Cardiac fibroblast (primary cell): ENCODE data around the gene ARFGEF2.
A peak's percentile ranks its signal among the peaks of the same experiment; 100 is the strongest.

Source experiments
- DNase-seq, 2 donors: peaks; one replicate each; pipeline versions ENCODE4 v3.0.0 to v3.0.0-alpha.2; 2010; ENCODE audit warnings: low read depth in 2 of 2
- H3K4me3 ChIP-seq, 2 donors: replicated peaks in 1 of 2; 1 replicate in 1 of 2; 2 replicates in 1 of 2; pipeline ENCODE4 v1.5.1; 2011; ENCODE audit warnings: low read depth in 2 of 2, low read length in 2 of 2, mild to moderate bottlenecking in 2 of 2, moderate library complexity in 1 of 2
- TF ChIP-seq, protein P1 (sequence below): IDR thresholded peaks from one replicate; pipeline ENCODE4 v1.5.1; 2011; ENCODE audit warnings: low read depth, mild to moderate bottlenecking, low read length, inconsistent platforms

ARFGEF2 gene

DNA sequence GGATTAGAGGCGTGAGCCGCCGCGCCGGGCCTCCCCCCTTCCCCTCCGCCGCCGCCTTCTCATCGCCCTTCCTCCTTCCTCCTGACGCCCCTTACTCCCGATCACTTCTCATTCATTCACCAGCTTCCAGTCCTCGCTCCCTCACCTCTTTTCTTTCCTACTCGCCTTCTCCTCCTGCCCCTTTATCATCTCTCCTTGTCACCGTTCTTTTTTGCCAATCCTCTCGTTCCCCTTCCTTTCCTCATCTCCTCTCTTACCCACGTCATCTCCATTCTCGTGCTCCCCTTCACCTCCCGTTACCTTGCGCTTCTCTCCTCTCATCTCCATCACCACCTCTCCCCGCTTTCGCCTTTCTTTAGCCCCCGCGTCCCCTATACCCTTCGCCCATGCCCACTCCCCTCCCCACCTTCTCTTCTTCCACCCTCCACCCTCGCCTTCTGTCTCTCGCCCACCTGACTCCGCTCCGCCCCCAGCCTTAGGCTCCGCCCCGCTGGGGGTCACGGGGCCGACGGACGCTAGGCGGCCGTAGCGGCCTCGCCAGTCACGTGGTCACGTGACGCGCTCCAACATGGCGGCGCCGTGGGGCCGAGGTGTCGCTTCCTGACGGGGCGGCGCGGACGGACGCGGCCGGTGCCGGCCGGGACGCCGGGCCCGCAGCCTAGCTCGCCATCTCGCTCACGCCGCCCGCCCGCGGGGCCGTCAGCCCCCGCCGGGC is at the start of gene ARFGEF2:
Gene ARFGEF2, plus strand, starts transcription at position 544 of the 715 bp plus-strand sequence. CDS start 179 bp downstream, outside the sequence.
- H3K4me3 ChIP-seq = peak within 1 kb of the TSS; percentile 77 to 94
- peak; percentile 86 to 93 for DNase-seq
- TF ChIP-seq, protein P1, sequence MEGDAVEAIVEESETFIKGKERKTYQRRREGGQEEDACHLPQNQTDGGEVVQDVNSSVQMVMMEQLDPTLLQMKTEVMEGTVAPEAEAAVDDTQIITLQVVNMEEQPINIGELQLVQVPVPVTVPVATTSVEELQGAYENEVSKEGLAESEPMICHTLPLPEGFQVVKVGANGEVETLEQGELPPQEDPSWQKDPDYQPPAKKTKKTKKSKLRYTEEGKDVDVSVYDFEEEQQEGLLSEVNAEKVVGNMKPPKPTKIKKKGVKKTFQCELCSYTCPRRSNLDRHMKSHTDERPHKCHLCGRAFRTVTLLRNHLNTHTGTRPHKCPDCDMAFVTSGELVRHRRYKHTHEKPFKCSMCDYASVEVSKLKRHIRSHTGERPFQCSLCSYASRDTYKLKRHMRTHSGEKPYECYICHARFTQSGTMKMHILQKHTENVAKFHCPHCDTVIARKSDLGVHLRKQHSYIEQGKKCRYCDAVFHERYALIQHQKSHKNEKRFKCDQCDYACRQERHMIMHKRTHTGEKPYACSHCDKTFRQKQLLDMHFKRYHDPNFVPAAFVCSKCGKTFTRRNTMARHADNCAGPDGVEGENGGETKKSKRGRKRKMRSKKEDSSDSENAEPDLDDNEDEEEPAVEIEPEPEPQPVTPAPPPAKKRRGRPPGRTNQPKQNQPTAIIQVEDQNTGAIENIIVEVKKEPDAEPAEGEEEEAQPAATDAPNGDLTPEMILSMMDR = no peak

GRCh38 chr20:48875233-48875913 is 46.1 kb upstream of the ARFGEF2 start:
- no peak overlapping the region for H3K4me3 ChIP-seq
- no peak for DNase-seq
- TF ChIP-seq, protein P1 = no peak

DNA sequence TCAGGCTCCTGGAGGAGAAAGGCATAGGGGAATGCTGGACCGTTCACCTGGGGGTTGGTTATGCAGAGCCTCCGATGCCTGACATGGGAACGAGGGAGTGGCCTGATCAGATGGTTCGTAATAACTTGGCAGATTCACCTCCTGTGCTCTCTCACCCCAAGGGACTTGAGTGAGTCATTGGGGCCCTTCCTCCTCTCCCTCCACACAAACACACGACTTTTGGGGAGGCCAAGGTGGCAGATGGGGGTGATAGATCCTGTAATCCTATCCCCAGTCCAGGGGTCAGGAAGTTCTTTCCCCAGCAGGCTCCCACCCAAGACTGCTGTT is 45.6 kb upstream of the ARFGEF2 start:
- TF ChIP-seq, protein P1 = no peak
- no peak overlapping the region for H3K4me3 ChIP-seq
- DNase-seq = peak; percentile 34 to 70

DNA sequence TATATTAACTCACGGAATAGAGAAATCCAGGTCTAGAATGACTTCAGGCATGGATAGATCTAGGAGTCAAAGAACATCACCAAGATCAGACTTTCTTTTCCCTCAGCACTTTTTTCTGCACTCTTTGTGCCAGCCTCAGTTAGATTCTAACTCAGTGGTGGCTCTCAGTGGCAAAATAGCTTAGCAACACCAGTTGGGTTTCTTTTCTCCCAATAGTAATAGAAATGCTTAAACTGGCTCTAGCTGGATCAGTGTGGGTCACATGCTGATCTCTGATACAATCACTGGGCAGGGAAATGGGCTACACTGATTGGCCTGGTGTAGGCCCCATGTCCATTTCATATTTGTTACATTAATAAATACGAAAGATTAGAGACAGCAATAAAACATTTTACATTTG is 44.2 kb upstream of the ARFGEF2 start:
- H3K4me3 ChIP-seq = no peak overlapping the region
- TF ChIP-seq, protein P1 = no peak
- no peak for DNase-seq

DNA sequence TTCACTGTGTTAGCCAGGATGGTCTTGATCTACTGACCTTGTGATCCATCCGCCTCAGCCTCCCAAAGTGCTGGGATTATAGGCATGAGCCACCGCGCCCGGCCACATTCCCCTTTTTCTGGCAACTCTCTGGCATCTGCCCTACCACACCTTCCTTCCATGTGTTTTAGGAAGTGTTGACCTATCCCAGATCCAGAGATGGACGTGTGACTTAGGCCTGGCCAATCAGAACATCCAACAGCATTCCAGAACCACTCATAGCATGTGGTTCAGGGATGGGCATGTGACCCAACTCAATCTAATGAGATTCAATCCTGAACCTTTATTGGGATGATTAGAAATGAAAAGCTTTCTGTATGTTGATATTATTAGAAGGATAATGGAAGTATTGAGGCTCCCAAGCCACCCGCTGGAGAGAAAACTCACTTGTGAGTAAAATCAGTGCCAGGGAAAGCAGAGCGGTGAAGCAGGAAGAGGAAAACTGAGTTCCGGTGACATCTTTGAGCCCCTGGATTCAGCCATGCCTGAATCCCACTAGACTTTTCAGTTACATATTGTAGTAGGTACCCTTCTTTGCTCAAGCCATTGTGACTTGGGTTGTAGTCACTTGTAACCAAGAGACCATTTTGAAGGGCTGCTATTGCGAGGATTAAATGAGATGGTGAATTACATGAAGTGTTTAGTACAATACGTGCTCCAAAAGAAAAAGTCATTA is 42.8 kb upstream of the ARFGEF2 start:
- no peak for DNase-seq
- TF ChIP-seq, protein P1 = no peak
- H3K4me3 ChIP-seq = no peak overlapping the region

DNA sequence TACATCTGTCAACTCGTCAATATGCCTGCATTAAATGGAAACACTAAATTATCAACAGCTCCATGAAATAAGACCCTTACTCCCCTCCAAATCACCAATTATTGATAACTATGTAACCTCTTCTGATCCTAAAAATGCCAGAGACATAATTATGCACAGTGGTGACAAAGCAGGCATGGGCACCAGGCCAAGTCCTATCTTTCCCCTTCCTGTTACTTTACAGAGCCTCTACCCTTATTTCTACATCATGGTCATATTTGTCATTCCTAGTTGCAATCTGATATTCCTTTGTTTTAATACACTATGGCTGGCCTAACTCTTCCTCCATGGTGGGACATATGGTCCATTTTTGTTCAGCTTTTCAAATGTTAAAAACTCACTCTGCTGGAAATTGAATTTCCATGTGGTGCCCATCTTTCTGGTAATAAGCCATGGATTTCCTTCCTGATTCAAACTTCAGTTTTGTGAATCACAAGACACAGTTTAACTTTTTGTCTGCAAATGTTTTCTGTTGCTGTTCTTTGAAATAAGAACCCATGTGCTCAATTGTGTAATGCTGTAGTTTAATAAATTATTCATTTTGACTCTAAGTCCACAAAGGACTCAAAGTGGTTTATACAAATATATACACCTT is 41.8 kb upstream of the ARFGEF2 start:
- no peak overlapping the region for H3K4me3 ChIP-seq
- TF ChIP-seq, protein P1 = no peak
- peak; percentile 35 to 39 for DNase-seq
